B cell (primary cell): Measurements from ENCODE around the gene GSTO2. TPM values are rescaled to one million over a fixed set of nuclear protein-coding genes. Genes with fewer than 3 reads are reported as not detected.
A peak's percentile ranks its signal among the peaks of the same experiment; 100 is the strongest.

Experiments used
- ATAC-seq: fragments of 200-7000 bp; cut with Tn5 transposase; one replicate; pipeline ENCODE4 v1.10.0; 2021; ENCODE audit warnings: low read depth, mild to moderate bottlenecking, moderate number of reproducible peaks, moderate library complexity
- CTCF ChIA-PET: fragments of 350-600 bp; sonication (Branson Sonifier 250); formaldehyde crosslinking; loops from one replicate; lab custom pipeline; 2021; ENCODE audit warnings: antibody characterized with exemption, inconsistent platforms; lab: Charles Lee
- POLR2A ChIA-PET: fragments of 350-600 bp; sonication (Branson Sonifier 250); formaldehyde crosslinking; loops from one replicate; lab custom pipeline; 2021; ENCODE audit warnings: antibody characterized with exemption; lab: Charles Lee
- DNase-seq: peaks from one replicate; pipeline ENCODE4 v3.0.0; 2013
- H2AFZ ChIP-seq: 2 replicates; pipeline ENCODE4 v1.6.1; 2012; ENCODE audit warnings: mild to moderate bottlenecking, low read depth, low read length; ENCODE audit not compliant: insufficient read depth, poor library complexity, severe bottlenecking
- H3K27ac ChIP-seq, 2 donors: 1 replicate in 1 of 2; 2 replicates in 1 of 2; pipeline ENCODE4 v1.5.1; 2012 to 2013; ENCODE audit warnings: low read length in 2 of 2, mild to moderate bottlenecking in 2 of 2, moderate library complexity in 1 of 2
- H3K27me3 ChIP-seq, 4 experiments: fragments of 200-600 bp in 1 of 4; sonication (generic) in 1 of 4; replicated peaks in 1 of 4; 1 replicate in 2 of 4; 2 replicates in 2 of 4; pipeline versions ENCODE4 v1.6.1 to v1.7.0; 2013 to 2016; ENCODE audit warnings: low read length in 3 of 4, mild to moderate bottlenecking in 2 of 4, mixed read lengths in 1 of 4, moderate library complexity in 1 of 4; ENCODE audit not compliant: insufficient read depth in 4 of 4, control insufficient read depth in 3 of 4; ENCODE audit errors: control extremely low read depth in 1 of 4
- H3K36me3 ChIP-seq, 2 experiments: replicated peaks in 1 of 2; 1 replicate in 1 of 2; 2 replicates in 1 of 2; pipeline versions ENCODE4 v1.6.1 to v1.7.1; 2013; ENCODE audit warnings: low read length in 1 of 2; ENCODE audit not compliant: insufficient read depth in 2 of 2, control insufficient read depth in 1 of 2; ENCODE audit errors: control extremely low read depth in 1 of 2, extremely low read depth in 1 of 2
- H3K4me1 ChIP-seq, 2 donors: fragments of 200-600 bp in 1 of 2; sonication (generic) in 1 of 2; 1 replicate in 1 of 2; 2 replicates in 1 of 2; pipeline versions ENCODE4 v1.5.1 to v1.6.1; 2013 to 2017; ENCODE audit warnings: low read length in 2 of 2; ENCODE audit not compliant: control insufficient read depth in 2 of 2, insufficient read depth in 2 of 2
- H3K4me2 ChIP-seq: replicated peaks from 2 replicates; pipeline ENCODE3; 2012; ENCODE audit warnings: mild to moderate bottlenecking, low read depth, low read length; ENCODE audit not compliant: poor library complexity, severe bottlenecking
- H3K4me3 ChIP-seq, 5 experiments: fragments of 200-600 bp in 1 of 5; sonication (generic) in 1 of 5; 1 replicate in 3 of 5; 2 replicates in 2 of 5; pipeline versions ENCODE4 v1.5.1 to v1.7.0; 2011 to 2016; ENCODE audit warnings: low read length in 4 of 5, mild to moderate bottlenecking in 4 of 5, low read depth in 2 of 5, control low read depth in 1 of 5, moderate library complexity in 1 of 5; ENCODE audit not compliant: insufficient read depth in 1 of 5; ENCODE audit errors: control extremely low read depth in 1 of 5, extremely low read depth in 1 of 5
- H3K79me2 ChIP-seq: fragments of 200-600 bp; sonication (generic); one replicate; pipeline ENCODE4 v1.6.0; 2016; ENCODE audit warnings: low read length; ENCODE audit not compliant: control insufficient read depth, insufficient read depth
- H3K9ac ChIP-seq: fragments of 200-600 bp; sonication (generic); 2 replicates; pipeline ENCODE4 v1.6.1; 2017; ENCODE audit warnings: mild to moderate bottlenecking, low read length, moderate library complexity
- H3K9me3 ChIP-seq, 3 donors: one replicate each; pipeline versions ENCODE4 v1.6.1 to v1.7.1; 2013; ENCODE audit warnings: low read length in 2 of 3; ENCODE audit not compliant: control insufficient read depth in 2 of 3, insufficient read depth in 1 of 3; ENCODE audit errors: control extremely low read depth in 1 of 3
- H4K20me1 ChIP-seq: 2 replicates; pipeline ENCODE4 v1.6.0; 2012; ENCODE audit warnings: mild to moderate bottlenecking, low read length; ENCODE audit not compliant: insufficient read depth, control insufficient read depth, poor library complexity, severe bottlenecking
- H3K27ac Mint-ChIP-seq: one replicate; pipeline ENCODE4 v1.8.0; 2021; ENCODE audit warnings: mixed read lengths
- H3K27me3 Mint-ChIP-seq: one replicate; pipeline ENCODE4 v1.8.0; 2021; ENCODE audit warnings: mixed read lengths
- H3K4me1 Mint-ChIP-seq: one replicate; pipeline ENCODE4 v1.8.0; 2021; ENCODE audit warnings: mixed read lengths
- H3K4me3 Mint-ChIP-seq: one replicate; pipeline ENCODE4 v1.8.0; 2021; ENCODE audit warnings: mixed read lengths
- H3K9me3 Mint-ChIP-seq: one replicate; pipeline ENCODE4 v1.8.0; 2022; ENCODE audit warnings: mixed read lengths; ENCODE audit not compliant: insufficient read depth
- CTCF ChIP-seq: fragments of 200-600 bp; IDR thresholded peaks from one replicate; pipeline ENCODE4 v1.8.0; 2022; ENCODE audit warnings: antibody characterized with exemption, mild to moderate bottlenecking
- EZH2 ChIP-seq: IDR thresholded peaks from 2 replicates; pipeline ENCODE4 v1.6.1; 2012; ENCODE audit warnings: borderline replicate concordance, low read depth, mild to moderate bottlenecking, moderate library complexity, low read length; ENCODE audit not compliant: insufficient read depth, poor library complexity, severe bottlenecking
- WGBS: methylation state at CpG from one replicate; pipeline ENCODE4 v1.1.5; 2013; ENCODE audit warnings: missing lambda C conversion rate; ENCODE audit not compliant: insufficient coverage; 5-methylcytosine and 5-hydroxymethylcytosine counted together
- intact Hi-C: fragments of 100-400 bp; cut with micrococcal nuclease; formaldehyde crosslinking; loops from one replicate; pipeline ENCODE4 v1.10.0; 2022
- polyA plus RNA-seq: library from polyadenylated mRNA; depleted of rRNA; stranded (reverse); fragments of >200 nt; gene quantifications from 2 replicates; pipeline ENCODE4 v1.2.3, GENCODE V29; 2012
- total RNA-seq, 2 donors: library from RNA; stranded (reverse); fragments of 120-200 nt in 1 of 2; gene quantifications; 1 replicate in 1 of 2; 2 replicates in 1 of 2; pipeline versions ENCODE4 v1.2.3 to v1.2.4, GENCODE V29; 2013 to 2022

Gene GSTO2
- total and polyA plus RNA-seq, 2 donors (not counting 1 experiment from before 2014, with no cell fraction given) = 0.16 to 0.89 TPM

GRCh38 chr10:104258209-104258608, 10.8 kb upstream of the GSTO2 start:
- CTCF ChIA-PET = interaction anchor here (1.7 to 2.1 kb wide), 2 partner anchors 10 to 16 kb away, joined by 7 to 10 read pairs; partner anchors contain the start of gene GSTO2
- intact Hi-C loops = no loop called here
- TF ChIP-seq CTCF (no peak), EZH2 (no peak)
- H3K9me3 ChIP-seq = no peaks in the 10 kb centered on the region
- no peaks in the 10 kb centered on the region for H3K27me3 ChIP-seq
- no peak for ATAC-seq
- peaks cover 1 to 53% of the 10 kb centered on the region in 2 experiments for H3K36me3 ChIP-seq
- no peak overlapping the region for H2AFZ ChIP-seq
- H3K79me2 ChIP-seq = peaks cover 44% of the 10 kb centered on the region
- peaks cover 3% of the 10 kb centered on the region for H4K20me1 ChIP-seq
- Mint-ChIP-seq H3K4me1 (peaks cover 65% of the 10 kb centered on the region), H3K27me3 (no peaks in the 10 kb centered on the region), H3K4me3 (no peak overlapping the region), H3K27ac (peak overlapping the region; percentile 66), H3K9me3 (no peaks in the 10 kb centered on the region)
- no peak overlapping the region for H3K4me3 ChIP-seq
- peaks cover 13 to 14% of the 10 kb centered on the region in 2 donors for H3K4me1 ChIP-seq
- no peak overlapping the region for H3K9ac ChIP-seq
- no peak for DNase-seq
- H3K27ac ChIP-seq = peak overlapping the region in 1 of 2 donors; percentile 7
- 100% methylated on average over 2 of the region's 3 CpGs for WGBS
- H3K4me2 ChIP-seq = no peak overlapping the region
- POLR2A ChIA-PET = no interaction called here

- no peak overlapping the region for H3K4me3 Mint-ChIP-seq
- no peaks in the 10 kb centered on the region for H3K9me3 Mint-ChIP-seq
- POLR2A ChIA-PET = no interaction called here
Observed at GRCh38 chr10:104259456-104259855, 9.5 kb upstream of the GSTO2 start.

More at GRCh38 chr10:104259456-104259855, 9.5 kb upstream of the GSTO2 start:
- 100% methylated on average over 2 of the region's 3 CpGs for WGBS
- Histone ChIP-seq H3K4me3 (no peak overlapping the region), H2AFZ (no peak overlapping the region), H3K27me3 (no peaks in the 10 kb centered on the region), H3K4me1 (peaks cover 6 to 9% of the 10 kb centered on the region in 2 donors), H3K9ac (no peak overlapping the region), H3K4me2 (no peak overlapping the region), H4K20me1 (peaks cover 7% of the 10 kb centered on the region), H3K9me3 (no peaks in the 10 kb centered on the region), H3K27ac (no peak overlapping the region), H3K79me2 (peaks cover 45% of the 10 kb centered on the region), H3K36me3 (peaks cover 2 to 55% of the 10 kb centered on the region in 2 experiments)
- H3K27ac Mint-ChIP-seq = no peak overlapping the region
- intact Hi-C loops = no loop called here
- H3K27me3 Mint-ChIP-seq = no peaks in the 10 kb centered on the region
- DNase-seq = no peak
- TF ChIP-seq CTCF (no peak), EZH2 (no peak)
- peaks cover 62% of the 10 kb centered on the region for H3K4me1 Mint-ChIP-seq
- ATAC-seq = no peak
- CTCF ChIA-PET = interaction anchor here (1.3 to 2.1 kb wide), 2 partner anchors 15 to 27 kb away, joined by 3 to 10 read pairs; no protein-coding TSS in a partner anchor
